HG02970 (cell line): ENCODE measurements around the gene PANK4.

ENCODE experiments used
- ATAC-seq: cut with Tn5 transposase; IDR thresholded peaks from one replicate; pipeline ENCODE4 v1.9.1; 2021; ENCODE audit warnings: mild to moderate bottlenecking, moderate library complexity, moderate number of reproducible peaks; ENCODE audit not compliant: unreplicated experiment, low FRiP score

Gene PANK4

GRCh38 chr1:2532485-2533160, 6.2 kb upstream of the PANK4 start:
- ATAC-seq, result no peak

- no peak for ATAC-seq
Measured at GRCh38 chr1:2530513-2531361, 4.3 kb upstream of the PANK4 start.

DNA sequence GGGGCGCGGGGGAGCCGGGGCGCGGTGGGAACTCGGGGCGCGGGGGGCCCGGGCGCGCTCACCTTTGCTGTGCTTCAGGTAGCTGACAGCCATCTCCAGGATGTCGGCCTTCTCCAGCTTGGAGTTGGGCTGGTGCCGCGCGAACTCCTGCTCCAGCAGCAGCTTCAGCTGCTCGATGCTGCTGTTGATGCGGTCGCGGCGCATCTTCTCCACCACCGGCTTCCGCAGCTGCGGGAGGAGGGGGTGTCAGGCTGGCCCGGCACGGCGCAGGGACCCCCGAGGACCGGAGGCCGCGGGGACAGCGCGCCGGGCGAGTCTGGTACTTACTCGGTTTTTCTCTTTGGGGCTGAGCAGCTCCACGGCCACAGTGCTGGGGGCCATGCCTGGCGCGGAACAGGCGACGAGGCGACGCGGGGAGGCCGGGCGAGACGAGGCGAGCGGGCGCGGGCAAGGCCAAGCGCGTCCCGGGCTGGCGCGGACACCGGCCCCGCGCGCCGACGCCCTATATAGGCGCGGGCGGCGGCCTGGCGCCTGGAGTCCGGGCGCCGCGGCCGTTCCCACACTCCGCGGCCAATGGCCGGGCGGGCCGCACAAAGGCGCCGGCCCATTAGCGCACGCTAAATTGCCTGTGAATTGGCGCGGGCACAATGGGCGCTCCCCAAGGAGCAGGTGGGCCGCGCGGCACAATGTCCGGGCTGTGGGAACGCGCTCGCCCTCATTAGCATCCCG, 3.6 kb upstream of the PANK4 start, which contains the start of gene HES5:
Gene HES5 (minus strand): TSS at position 480 of the 729 bp plus-strand sequence. CDS start 99 bp downstream, at position 381.
- ATAC-seq, result no peak

DNA sequence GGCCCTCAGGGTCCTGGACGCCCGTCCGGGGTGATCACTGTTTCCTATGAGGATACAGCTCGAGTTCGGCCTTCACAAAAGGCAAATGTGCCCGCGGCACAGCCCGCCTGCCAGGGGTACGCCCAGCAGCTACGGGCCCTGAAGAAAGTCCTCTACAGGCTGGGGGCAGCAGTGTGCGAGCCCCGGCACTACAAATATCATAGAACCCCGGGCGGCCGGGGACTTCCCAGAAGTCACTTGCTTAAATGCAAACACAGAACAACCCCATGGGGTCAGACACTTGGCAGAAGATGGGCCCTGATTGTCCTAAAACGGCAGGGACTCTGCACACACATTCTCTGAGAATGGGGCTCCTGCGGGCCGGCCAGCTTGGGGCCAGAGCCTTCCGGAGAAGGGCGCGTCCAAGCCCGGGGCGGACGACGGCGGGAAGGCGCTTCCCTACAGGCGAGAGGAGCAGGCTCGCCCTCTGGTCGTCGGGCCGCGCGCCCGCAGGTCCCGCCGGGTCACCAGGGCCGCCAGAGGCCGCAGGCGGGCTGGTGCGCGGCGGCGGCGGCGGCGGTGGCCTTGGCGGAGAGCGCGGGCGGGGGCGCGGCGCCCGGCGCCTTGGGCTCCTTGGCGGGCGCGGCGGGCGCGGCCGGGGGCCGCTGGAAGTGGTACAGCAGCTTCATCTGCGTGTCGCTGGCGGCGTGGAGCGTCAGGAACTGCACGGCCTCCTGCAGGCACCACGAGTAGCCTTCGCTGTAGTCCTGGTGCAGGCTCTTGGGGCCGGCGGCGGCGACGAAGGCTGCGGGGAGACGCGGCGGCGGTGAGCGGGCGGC, 2.8 kb upstream of the PANK4 start:
- no peak for ATAC-seq

GRCh38 chr1:2528611-2528965, 2.2 kb upstream of the PANK4 start:
- no peak for ATAC-seq

- ATAC-seq, result no peak
Measured at GRCh38 chr1:2528016-2528415, 1.6 kb upstream of the PANK4 start.

DNA sequence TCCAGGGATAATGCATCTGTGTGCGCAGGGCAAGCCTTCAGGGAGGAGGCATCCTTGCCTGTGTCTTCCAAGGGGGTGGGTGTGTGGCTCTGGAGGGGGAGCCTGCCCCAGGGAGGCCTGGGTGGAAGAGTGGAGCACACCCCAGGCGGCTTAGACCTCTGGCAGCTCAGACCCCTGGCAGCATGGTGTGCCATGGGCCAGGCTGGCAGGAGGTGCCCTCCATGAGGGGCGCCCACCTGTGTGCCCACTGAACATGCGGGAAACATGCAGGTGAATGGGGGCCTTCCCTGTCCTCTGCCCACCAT, 1.1 kb upstream of the PANK4 start:
- ATAC-seq, result no peak

- peak; percentile 18 for ATAC-seq
Measured at GRCh38 chr1:2526824-2527555, 594 bp upstream of the PANK4 start.

DNA sequence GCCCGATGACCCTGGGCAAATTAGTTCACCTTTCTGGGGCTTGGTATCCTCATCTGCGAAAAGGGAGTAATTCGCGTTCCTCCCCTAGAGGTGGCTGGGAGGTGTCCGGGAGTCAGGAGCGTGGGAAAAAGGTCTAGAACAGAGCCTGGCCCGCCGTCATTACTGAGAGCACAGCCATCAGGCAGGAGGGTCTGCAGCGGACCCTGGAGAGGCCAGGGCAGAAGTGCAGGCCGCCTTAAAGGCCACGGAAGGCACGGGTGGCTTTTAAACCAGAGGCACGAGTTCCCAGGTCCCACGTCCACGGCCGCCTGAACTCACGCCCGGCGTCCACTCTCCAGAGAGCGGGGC, 850 bp downstream of the PANK4 start:
- ATAC-seq, result no peak

GRCh38 chr1:2523891-2524609, 2.3 kb downstream of the PANK4 start:
- ATAC-seq, result no peak

DNA sequence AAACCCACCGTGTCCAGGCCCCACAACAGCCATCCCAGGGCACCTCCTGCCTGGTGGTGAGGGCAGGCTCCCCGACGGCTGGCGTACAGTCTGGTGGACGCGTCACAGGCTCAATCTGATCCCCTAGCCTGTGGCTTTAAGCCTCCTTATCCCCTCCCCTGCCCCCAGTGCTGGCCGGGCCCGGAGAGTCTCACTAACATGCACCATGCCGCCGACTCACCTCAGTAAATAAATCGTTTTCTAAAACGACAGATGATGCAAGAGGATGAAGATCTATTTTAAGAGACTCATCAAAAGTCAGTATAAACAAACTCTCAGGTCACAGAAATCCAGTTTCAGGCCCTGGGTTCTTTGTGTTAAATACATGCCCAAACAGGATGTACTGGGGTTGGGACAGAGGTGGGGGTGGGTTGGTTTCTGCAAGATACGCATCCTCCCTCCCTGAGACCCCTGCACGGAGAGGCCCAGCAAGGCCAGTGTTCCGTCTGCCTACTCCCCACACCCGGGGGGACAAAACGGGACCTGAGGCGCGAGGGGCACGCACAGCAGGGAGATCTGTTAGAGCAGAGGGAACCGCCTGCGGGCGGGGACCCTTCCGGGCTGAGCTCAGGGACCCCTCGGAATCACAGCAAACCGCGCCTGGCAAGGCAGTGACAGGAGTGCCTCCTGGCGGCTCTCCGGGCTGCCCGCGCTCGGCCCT, 3.1 kb downstream of the PANK4 start:
- ATAC-seq, result no peak

GRCh38 chr1:2522230-2522629, 4.2 kb downstream of the PANK4 start:
- no peak for ATAC-seq

- no peak for ATAC-seq
Measured at GRCh38 chr1:2520806-2521205, 5.6 kb downstream of the PANK4 start.

DNA sequence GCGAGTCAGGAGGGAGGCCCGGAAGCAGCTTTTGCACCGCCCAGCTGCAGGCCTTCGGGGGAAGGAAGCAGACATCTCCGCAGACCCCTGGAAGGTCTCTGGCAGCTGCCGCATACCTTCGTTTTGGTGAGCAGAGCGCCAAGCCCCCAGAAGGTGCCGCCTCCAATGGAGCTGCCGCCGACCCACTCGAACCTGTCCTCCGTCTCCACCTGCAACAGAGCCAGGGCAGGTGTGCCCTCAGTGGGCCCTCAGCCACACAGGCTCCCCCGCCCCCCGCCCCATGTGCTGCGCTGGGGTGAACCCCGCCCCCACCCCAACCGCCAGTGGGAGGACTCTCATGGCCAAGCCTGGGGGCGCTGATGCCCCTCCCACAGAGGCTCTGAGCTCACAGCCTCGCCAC, 6.2 kb downstream of the PANK4 start:
- ATAC-seq, result no peak

DNA sequence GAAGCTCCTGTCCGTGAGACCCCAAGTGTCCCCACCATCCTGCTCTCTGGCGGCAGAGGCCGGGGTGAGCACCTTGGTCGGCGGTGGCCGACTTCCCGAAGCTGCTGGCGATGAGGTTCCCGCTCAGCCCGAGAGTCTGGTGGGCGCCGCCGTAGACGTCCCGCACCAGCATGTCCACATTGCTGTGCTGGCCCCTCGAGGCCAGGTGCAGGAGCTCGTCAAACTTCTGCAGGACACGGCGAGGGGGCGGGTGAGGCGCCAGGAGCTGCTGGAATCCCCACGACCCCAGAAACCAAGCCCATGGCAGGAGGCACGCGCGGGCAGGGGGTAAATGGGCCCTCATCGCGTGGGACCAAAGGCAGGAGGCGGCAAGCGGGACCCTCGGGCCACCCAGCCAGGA, 6.7 kb downstream of the PANK4 start:
- no peak for ATAC-seq

- no peak for ATAC-seq
Measured at GRCh38 chr1:2519029-2519685, 7.2 kb downstream of the PANK4 start.

GRCh38 chr1:2518528-2518927, 7.9 kb downstream of the PANK4 start:
- no peak for ATAC-seq

DNA sequence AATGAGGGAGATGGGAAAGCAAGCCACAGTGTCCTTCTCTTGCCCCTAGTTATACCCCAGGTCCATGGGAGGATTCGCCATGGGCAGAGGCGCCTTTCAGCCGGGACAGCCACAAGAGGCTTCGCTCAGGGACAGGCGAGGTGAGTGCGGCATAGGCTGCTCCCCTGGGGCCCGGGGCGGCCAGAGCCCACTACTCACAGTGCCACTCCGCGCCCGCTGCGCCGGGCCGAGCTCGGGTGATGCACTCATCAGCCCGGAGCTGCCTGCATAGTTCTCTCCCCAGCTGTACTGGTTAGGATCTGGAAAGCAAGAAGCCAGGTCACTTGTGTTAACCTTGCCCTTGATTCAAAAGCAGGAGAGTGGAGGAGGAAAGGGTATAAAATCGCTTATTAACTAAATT, 8.4 kb downstream of the PANK4 start:
- ATAC-seq, result no peak
